CD8-positive, alpha-beta memory T cell (primary cell): ENCODE results near the gene SESN1. TPM values are rescaled to one million over a fixed set of nuclear protein-coding genes. Genes with fewer than 3 reads are reported as not detected.

ENCODE experiments used
- CTCF ChIA-PET: fragments of 350-600 bp; sonication (Branson Sonifier 250); formaldehyde crosslinking; loops from one replicate; lab custom pipeline; 2021; ENCODE audit warnings: antibody characterized with exemption; lab: Charles Lee
- POLR2A ChIA-PET: fragments of 350-600 bp; sonication (Branson Sonifier 250); formaldehyde crosslinking; loops from one replicate; lab custom pipeline; 2021; ENCODE audit warnings: antibody characterized with exemption; lab: Charles Lee
- DNase-seq, 5 donors: peaks; one replicate each; pipeline versions ENCODE4 v3.0.0 to v3.0.0-alpha.2; 2020 to 2022; ENCODE audit warnings: mixed read lengths in 1 of 5
- H3K27ac ChIP-seq: one replicate; pipeline ENCODE4 v1.7.0; 2013; ENCODE audit warnings: low read depth, mild to moderate bottlenecking, low read length, moderate library complexity
- H3K27me3 ChIP-seq: 2 replicates; pipeline ENCODE4 v1.7.0; 2013; ENCODE audit warnings: low read length, mild to moderate bottlenecking; ENCODE audit not compliant: insufficient read depth, poor library complexity, severe bottlenecking
- H3K36me3 ChIP-seq: 2 replicates; pipeline ENCODE4 v1.7.0; 2013; ENCODE audit warnings: mild to moderate bottlenecking, low read length, moderate library complexity; ENCODE audit not compliant: insufficient read depth
- H3K4me1 ChIP-seq: 2 replicates; pipeline ENCODE4 v1.7.0; 2013; ENCODE audit warnings: mild to moderate bottlenecking, low read length, moderate library complexity; ENCODE audit not compliant: insufficient read depth
- H3K4me3 ChIP-seq: 2 replicates; pipeline ENCODE4 v1.7.0; 2013; ENCODE audit warnings: mild to moderate bottlenecking, low read length
- H3K9me3 ChIP-seq: 2 replicates; pipeline ENCODE4 v1.7.0; 2013; ENCODE audit warnings: mild to moderate bottlenecking, low read length
- H3K27ac Mint-ChIP-seq, 8 donors: one replicate each; pipeline ENCODE4 v1.8.0; 2020 to 2021; ENCODE audit warnings: mixed read lengths in 8 of 8, mild to moderate bottlenecking in 6 of 8, inconsistent platforms in 3 of 8, moderate library complexity in 3 of 8
- H3K27me3 Mint-ChIP-seq, 2 donors: one replicate each; pipeline ENCODE4 v1.8.0; 2020 to 2021; ENCODE audit warnings: mixed read lengths in 2 of 2, mild to moderate bottlenecking in 1 of 2, moderate library complexity in 1 of 2
- H3K36me3 Mint-ChIP-seq, 3 donors: one replicate each; pipeline ENCODE4 v1.8.0; 2020 to 2021; ENCODE audit warnings: mixed read lengths in 3 of 3, inconsistent platforms in 1 of 3, mild to moderate bottlenecking in 1 of 3
- H3K4me1 Mint-ChIP-seq, 3 donors: one replicate each; pipeline ENCODE4 v1.8.0; 2020 to 2021; ENCODE audit warnings: mixed read lengths in 3 of 3, inconsistent platforms in 1 of 3, mild to moderate bottlenecking in 1 of 3
- H3K4me3 Mint-ChIP-seq, 7 donors: one replicate each; pipeline ENCODE4 v1.8.0; 2020 to 2021; ENCODE audit warnings: mixed read lengths in 7 of 7, mild to moderate bottlenecking in 6 of 7, moderate library complexity in 4 of 7, inconsistent platforms in 2 of 7
- H3K9me3 Mint-ChIP-seq, 5 donors: one replicate each; pipeline ENCODE4 v1.8.0; 2020 to 2022; ENCODE audit warnings: mixed read lengths in 5 of 5, mild to moderate bottlenecking in 3 of 5, moderate library complexity in 2 of 5, inconsistent platforms in 1 of 5
- polyA plus RNA-seq: library from polyadenylated mRNA; unstranded; fragments of 300-500 nt; fragmentation: Illumina TruSeq; gene quantifications from one replicate; pipeline ENCODE4 v1.2.3, GENCODE V29; 2021
- total RNA-seq, 2 experiments: library from RNA; stranded (reverse); gene quantifications; one replicate each; pipeline ENCODE4 v1.2.3, GENCODE V29; 2021

The SESN1 gene
- total and polyA plus RNA-seq, 3 experiments from 2014 or later: 20.2 to 39.2 (median 22.0) TPM

GRCh38 chr6:108968325-108969316 is 126.0 kb downstream of the SESN1 start:
- Histone ChIP-seq H3K36me3 (no peaks in the 10 kb centered on the region), H3K9me3 (no peaks in the 10 kb centered on the region), H3K4me1 (no peaks in the 10 kb centered on the region), H3K4me3 (no peak overlapping the region), H3K27me3 (no peaks in the 10 kb centered on the region), H3K27ac (no peak overlapping the region)
- Mint-ChIP-seq H3K4me1 (peaks cover 32 to 47% (median 44%) of the 10 kb centered on the region in 3 donors), H3K9me3 (no peaks in the 10 kb centered on the region), H3K27me3 (no peaks in the 10 kb centered on the region), H3K27ac (peak overlapping the region in 3 of 8 donors; percentile 15 to 46 (median 30)), H3K36me3 (peaks cover 0 to 8% (median 4%) of the 10 kb centered on the region in 3 donors), H3K4me3 (peak overlapping the region in 1 of 7 donors; percentile 36)
- no peak for DNase-seq
- ChIA-PET POLR2A (no interaction called here), CTCF (no interaction called here)

DNA sequence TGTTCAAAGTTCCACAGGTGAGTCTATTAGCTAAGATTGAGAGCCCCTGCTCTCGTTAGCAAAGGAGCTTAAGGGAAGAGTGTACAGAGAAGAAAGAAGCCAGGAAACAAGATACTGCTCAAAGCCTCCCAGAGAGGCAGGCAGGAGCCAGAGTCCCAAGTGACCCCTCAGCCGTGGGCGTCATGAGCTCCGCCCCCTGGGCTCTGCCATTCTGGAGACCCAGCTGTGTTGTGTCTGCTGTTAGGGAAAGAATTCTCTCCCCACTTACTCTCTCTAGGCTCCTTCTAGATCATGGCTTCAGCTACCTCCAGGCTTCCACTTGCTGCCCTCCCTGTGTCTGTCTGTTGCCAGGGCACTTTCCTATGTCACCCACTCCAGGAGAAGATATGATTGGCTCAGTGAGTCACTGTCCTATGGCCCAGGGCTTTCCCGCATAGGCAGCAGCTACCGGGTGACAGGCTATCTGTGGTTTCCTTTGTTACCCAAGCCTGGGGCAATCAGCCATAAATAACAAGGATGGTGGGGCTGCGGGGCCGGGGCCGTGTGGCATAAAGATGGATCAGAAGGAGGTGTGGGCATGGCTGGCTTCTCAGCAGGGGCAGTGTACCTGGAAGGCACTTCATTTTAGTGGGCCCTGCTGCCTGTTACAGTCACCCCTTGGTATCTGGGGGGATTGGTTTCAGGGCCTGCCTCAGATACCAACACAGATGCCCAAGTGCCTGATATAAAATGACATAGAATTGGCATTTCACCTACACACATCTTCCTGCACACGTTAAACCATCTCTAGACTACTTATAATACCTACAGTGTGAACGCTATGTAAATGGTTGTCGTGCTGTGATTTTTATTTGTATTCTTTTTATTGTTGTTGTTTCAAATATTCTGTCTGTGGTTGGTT is 127.5 kb downstream of the SESN1 start:
- Histone ChIP-seq H3K27me3 (no peaks in the 10 kb centered on the region), H3K27ac (no peak overlapping the region), H3K4me1 (no peaks in the 10 kb centered on the region), H3K4me3 (no peak overlapping the region), H3K9me3 (no peaks in the 10 kb centered on the region), H3K36me3 (no peaks in the 10 kb centered on the region)
- H3K4me3 Mint-ChIP-seq: peak overlapping the region in 3 of 7 donors; percentile 15 to 74 (median 44)
- no peaks in the 10 kb centered on the region for H3K9me3 Mint-ChIP-seq
- peak in 2 of 5 donors; percentile 4 to 14 for DNase-seq
- peaks cover 29 to 46% (median 43%) of the 10 kb centered on the region in 3 donors for H3K4me1 Mint-ChIP-seq
- CTCF ChIA-PET: no interaction called here
- H3K27me3 Mint-ChIP-seq: no peaks in the 10 kb centered on the region
- H3K36me3 Mint-ChIP-seq: peaks cover 0 to 8% (median 0%) of the 10 kb centered on the region in 3 donors
- H3K27ac Mint-ChIP-seq: peak overlapping the region in 6 of 8 donors; percentile 55 to 92 (median 81)
- POLR2A ChIA-PET: no interaction called here

DNA sequence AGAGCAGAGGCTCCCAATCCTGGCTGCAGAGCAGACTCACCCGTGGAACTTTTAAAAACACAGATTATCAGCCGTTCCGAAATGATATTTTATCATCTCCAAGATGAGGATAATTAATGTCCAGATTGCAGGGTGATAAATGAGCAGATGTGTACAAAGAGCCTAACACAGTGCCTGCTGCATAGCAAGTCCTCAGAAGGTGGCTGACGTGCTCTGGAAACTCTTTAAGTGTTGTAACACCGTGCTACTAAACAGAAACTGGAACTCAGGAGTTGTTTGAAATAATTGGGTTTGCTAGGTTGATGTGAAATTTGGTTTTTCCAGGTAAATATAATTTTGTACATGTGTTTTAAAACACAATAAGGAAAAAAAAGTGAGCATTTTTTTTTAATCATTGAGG is 128.4 kb downstream of the SESN1 start:
- Histone ChIP-seq H3K4me1 (no peaks in the 10 kb centered on the region), H3K4me3 (no peak overlapping the region), H3K36me3 (no peaks in the 10 kb centered on the region), H3K9me3 (no peaks in the 10 kb centered on the region), H3K27ac (no peak overlapping the region), H3K27me3 (no peaks in the 10 kb centered on the region)
- DNase-seq: no peak
- POLR2A ChIA-PET: no interaction called here
- Mint-ChIP-seq H3K36me3 (peaks cover 0 to 8% (median 0%) of the 10 kb centered on the region in 3 donors), H3K27ac (peak overlapping the region in 2 of 8 donors; percentile 17 to 92), H3K4me3 (no peak overlapping the region), H3K9me3 (no peaks in the 10 kb centered on the region), H3K27me3 (no peaks in the 10 kb centered on the region), H3K4me1 (peaks cover 25 to 40% (median 38%) of the 10 kb centered on the region in 3 donors)
- CTCF ChIA-PET: no interaction called here

DNA sequence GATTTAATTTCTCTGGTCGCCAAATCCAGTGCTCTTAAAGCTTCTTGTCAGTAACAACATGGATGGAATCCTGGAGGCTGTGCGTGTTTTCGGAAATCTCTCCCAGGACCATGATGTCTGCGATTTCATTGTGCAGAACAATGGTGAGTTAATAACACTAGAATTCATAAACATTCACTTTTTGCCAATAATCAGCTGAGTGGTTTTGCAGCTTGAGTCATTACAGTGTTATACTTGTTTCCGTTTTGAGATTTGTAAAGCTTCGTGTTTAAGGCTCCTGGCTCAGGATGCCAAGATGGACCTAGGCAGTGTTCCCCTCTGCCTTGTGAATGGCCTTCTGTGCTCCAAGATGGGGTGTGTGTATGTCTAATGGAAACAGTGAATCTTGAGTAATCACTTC is 132.7 kb downstream of the SESN1 start:
- Mint-ChIP-seq H3K27ac (peak overlapping the region in 1 of 8 donors; percentile 36), H3K27me3 (no peaks in the 10 kb centered on the region), H3K36me3 (peaks cover 0 to 8% (median 0%) of the 10 kb centered on the region in 3 donors), H3K9me3 (no peaks in the 10 kb centered on the region), H3K4me1 (peaks cover 19 to 28% (median 26%) of the 10 kb centered on the region in 3 donors), H3K4me3 (no peak overlapping the region)
- ChIA-PET POLR2A (no interaction called here), CTCF (interaction anchor here (1.0 kb wide), 1 partner anchor 97 kb away, joined by 3 read pairs; no protein-coding TSS in a partner anchor)
- no peak for DNase-seq
- H3K27ac ChIP-seq: no peak overlapping the region
- no peaks in the 10 kb centered on the region for H3K36me3 ChIP-seq
- no peak overlapping the region for H3K4me3 ChIP-seq
- H3K27me3 ChIP-seq: no peaks in the 10 kb centered on the region
- H3K4me1 ChIP-seq: no peaks in the 10 kb centered on the region
- no peaks in the 10 kb centered on the region for H3K9me3 ChIP-seq

GRCh38 chr6:108961077-108961476 is 133.6 kb downstream of the SESN1 start:
- no peaks in the 10 kb centered on the region for H3K9me3 Mint-ChIP-seq
- H3K4me3 Mint-ChIP-seq: peak overlapping the region in 1 of 7 donors; percentile 3
- Histone ChIP-seq H3K27ac (no peak overlapping the region), H3K4me3 (no peak overlapping the region), H3K27me3 (no peaks in the 10 kb centered on the region), H3K4me1 (no peaks in the 10 kb centered on the region), H3K36me3 (no peaks in the 10 kb centered on the region), H3K9me3 (no peaks in the 10 kb centered on the region)
- peaks cover 12 to 20% (median 18%) of the 10 kb centered on the region in 3 donors for H3K4me1 Mint-ChIP-seq
- DNase-seq: no peak
- peaks cover 0 to 6% (median 0%) of the 10 kb centered on the region in 3 donors for H3K36me3 Mint-ChIP-seq
- ChIA-PET POLR2A (no interaction called here), CTCF (no interaction called here)
- H3K27me3 Mint-ChIP-seq: no peaks in the 10 kb centered on the region
- no peak overlapping the region for H3K27ac Mint-ChIP-seq

- POLR2A ChIA-PET: no interaction called here
These were observed 134.0 kb downstream of the SESN1 start for GRCh38 chr6:108960601-108961000.

GRCh38 chr6:108959972-108960582 is 134.6 kb downstream of the SESN1 start:
- DNase-seq: peak in 1 of 5 donors; percentile 2
- no peak overlapping the region for H3K27ac ChIP-seq
- no peak overlapping the region for H3K4me3 ChIP-seq
- Mint-ChIP-seq H3K27me3 (no peaks in the 10 kb centered on the region), H3K27ac (peak overlapping the region in 2 of 8 donors; percentile 56 to 60), H3K9me3 (no peaks in the 10 kb centered on the region), H3K4me1 (peaks cover 19 to 29% (median 28%) of the 10 kb centered on the region in 3 donors), H3K4me3 (peak overlapping the region in 2 of 7 donors; percentile 60 to 61), H3K36me3 (peaks cover 0 to 5% (median 0%) of the 10 kb centered on the region in 3 donors)
- POLR2A ChIA-PET: no interaction called here
- H3K36me3 ChIP-seq: no peaks in the 10 kb centered on the region
- no peaks in the 10 kb centered on the region for H3K27me3 ChIP-seq
- no peaks in the 10 kb centered on the region for H3K9me3 ChIP-seq
- CTCF ChIA-PET: interaction anchor here (1.1 kb wide), 1 partner anchor 11 kb away, joined by 3 read pairs; no protein-coding TSS in a partner anchor
- no peaks in the 10 kb centered on the region for H3K4me1 ChIP-seq

More at GRCh38 chr6:108960601-108961000, 134.0 kb downstream of the SESN1 start:
- Mint-ChIP-seq H3K4me1 (peaks cover 17 to 25% (median 23%) of the 10 kb centered on the region in 3 donors), H3K4me3 (no peak overlapping the region), H3K36me3 (peaks cover 0 to 6% (median 0%) of the 10 kb centered on the region in 3 donors), H3K27ac (no peak overlapping the region), H3K9me3 (no peaks in the 10 kb centered on the region), H3K27me3 (no peaks in the 10 kb centered on the region)
- Histone ChIP-seq H3K4me3 (no peak overlapping the region), H3K27ac (no peak overlapping the region), H3K36me3 (no peaks in the 10 kb centered on the region), H3K4me1 (no peaks in the 10 kb centered on the region), H3K9me3 (no peaks in the 10 kb centered on the region), H3K27me3 (no peaks in the 10 kb centered on the region)
- DNase-seq: no peak
- CTCF ChIA-PET: interaction anchor here (1.1 kb wide), 1 partner anchor 11 kb away, joined by 3 read pairs; no protein-coding TSS in a partner anchor
